HG03342 (cell line): ENCODE data around the gene IFT43.

Source experiments
- ATAC-seq: cut with Tn5 transposase; IDR thresholded peaks from one replicate; pipeline ENCODE4 v1.9.1; 2021; ENCODE audit warnings: mild to moderate bottlenecking, moderate library complexity; ENCODE audit not compliant: unreplicated experiment

The IFT43 gene

GRCh38 chr14:75985618-75986438 is at the start of gene IFT43:
Gene IFT43, plus strand, starts transcription at chr14:75985763. Its CDS starts 24 bp downstream, at chr14:75985787.
- peak; percentile 61 for ATAC-seq

GRCh38 chr14:75939200-75939599 is 46.4 kb upstream of the IFT43 start:
- no peak for ATAC-seq

GRCh38 chr14:75941030-75941429 is 44.5 kb upstream of the IFT43 start:
- ATAC-seq: no peak

- ATAC-seq: no peak
These were observed 40.8 kb upstream of the IFT43 start for GRCh38 chr14:75944607-75945241.

- ATAC-seq: no peak
These were observed 38.8 kb upstream of the IFT43 start for GRCh38 chr14:75946785-75947184.

- no peak for ATAC-seq
These were observed 33.1 kb upstream of the IFT43 start for GRCh38 chr14:75952489-75952888.

- ATAC-seq: no peak
These were observed 26.5 kb upstream of the IFT43 start for GRCh38 chr14:75959031-75959430.

GRCh38 chr14:75960231-75960630 is 25.3 kb upstream of the IFT43 start:
- peak; percentile 78 for ATAC-seq

- ATAC-seq: no peak
These were observed 23.9 kb upstream of the IFT43 start for GRCh38 chr14:75961662-75962061.

GRCh38 chr14:75967866-75968265 is 17.7 kb upstream of the IFT43 start:
- no peak for ATAC-seq

- no peak for ATAC-seq
These were observed 17.1 kb upstream of the IFT43 start for GRCh38 chr14:75968456-75968855.

GRCh38 chr14:75969126-75969525 is 16.4 kb upstream of the IFT43 start:
- ATAC-seq: no peak

GRCh38 chr14:75969891-75970290 is 15.7 kb upstream of the IFT43 start:
- ATAC-seq: no peak

GRCh38 chr14:75970989-75971388 is 14.6 kb upstream of the IFT43 start:
- no peak for ATAC-seq

GRCh38 chr14:75971509-75971908 is 14.1 kb upstream of the IFT43 start:
- no peak for ATAC-seq

GRCh38 chr14:75972801-75973421 is 12.7 kb upstream of the IFT43 start:
- ATAC-seq: no peak

- ATAC-seq: no peak
These were observed 8.6 kb upstream of the IFT43 start for GRCh38 chr14:75976826-75977581.

- no peak for ATAC-seq
These were observed 8.0 kb upstream of the IFT43 start for GRCh38 chr14:75977582-75977943.

- ATAC-seq: no peak
These were observed 7.3 kb upstream of the IFT43 start for GRCh38 chr14:75978249-75978731.

GRCh38 chr14:75979071-75979571 is 6.4 kb upstream of the IFT43 start:
- ATAC-seq: no peak
